Measurements from ENCODE around the gene NUP98. TPM values are rescaled to one million over a fixed set of nuclear protein-coding genes. Genes with fewer than 3 reads are reported as not detected.

Gene NUP98
- total and polyA plus RNA-seq, 2 of the 13 experiments (the other 11 are each of a cell fraction or from before 2014, with no cell fraction given): 76.6 to 85.3 TPM

- TF ChIP-seq AHDC1 (CRISPR knock-in tag; IDR thresholded peaks at IDR 0.05; ENCODE audit: borderline replicate concordance): no peak
- no peak for TF ChIP-seq ATAD3A (CRISPR knock-in tag; IDR thresholded peaks at IDR 0.05)
- TF ChIP-seq MAFK (conservative IDR thresholded peaks at IDR 0.05 in 1 of 2, IDR thresholded peaks at IDR 0.05 in 1 of 2; ENCODE audit: low read length in 2 of 2): no peak
- TF ChIP-seq ARID4A (CRISPR knock-in tag; IDR thresholded peaks at IDR 0.05; ENCODE audit: borderline replicate concordance): no peak
- TF ChIP-seq ZNF773 (CRISPR knock-in tag; IDR thresholded peaks at IDR 0.05; ENCODE audit: borderline replicate concordance): no peak
- TF ChIP-seq ETV6 (CRISPR knock-in tag; conservative IDR thresholded peaks at IDR 0.05): 0 out of 2 replicates have a peak, but pooled peaks have one; percentile 28
- peak; percentile 59 for TF ChIP-seq POLR2AphosphoS5 (IDR thresholded peaks at IDR 0.05; ENCODE audit: low read depth, low read length)
- 0 out of 2 replicates have a peak, but pooled peaks have one; percentile 31 for TF ChIP-seq ELF3 (CRISPR knock-in tag; IDR thresholded peaks at IDR 0.05)
- TF ChIP-seq SCMH1 (CRISPR knock-in tag; IDR thresholded peaks at IDR 0.05; ENCODE audit: borderline replicate concordance): no peak
- no peak for TF ChIP-seq RARA (CRISPR knock-in tag; IDR thresholded peaks at IDR 0.05)
- TF ChIP-seq PRDM15 (CRISPR knock-in tag; IDR thresholded peaks at IDR 0.05): no peak
- no peak for TF ChIP-seq ZKSCAN5 (CRISPR knock-in tag; IDR thresholded peaks at IDR 0.05)
- peak; percentile 42; the same call in 1 of the 2 replicates for TF ChIP-seq KDM2A (CRISPR knock-in tag; IDR thresholded peaks at IDR 0.05; ENCODE audit: borderline replicate concordance, low read depth)
- TF ChIP-seq GPN1 (CRISPR knock-in tag; IDR thresholded peaks at IDR 0.05; ENCODE audit: borderline replicate concordance): no peak
- 0 out of 2 replicates have a peak, but pooled peaks have one; percentile 7 for TF ChIP-seq ZSCAN30 (CRISPR knock-in tag; IDR thresholded peaks at IDR 0.05)
- TF ChIP-seq RFX3 (CRISPR knock-in tag; IDR thresholded peaks at IDR 0.05): no peak
These were observed 43.6 kb upstream of the NUP98 start, which contains the start of gene RHOG (continued) for GRCh38 chr11:3840870-3841425.
